Thyroid gland (tissue), 4 donors: ENCODE measurements around the gene OSBPL5. TPM values are rescaled to one million over a fixed set of nuclear protein-coding genes. Genes with fewer than 3 reads are reported as not detected.

Experiments
- DNase-seq, 2 donors: peaks; one replicate each; pipeline ENCODE4 v3.0.0-alpha.2; 2019
- H3K27ac ChIP-seq, 3 donors: fragments of 200-600 bp; sonication (generic); 1 replicate in 2 of 3; 2 replicates in 1 of 3; pipeline ENCODE4 v1.5.1; 2016 to 2019; ENCODE audit warnings: mild to moderate bottlenecking in 1 of 3, moderate library complexity in 1 of 3
- H3K27me3 ChIP-seq: fragments of 200-600 bp; sonication (generic); one replicate; pipeline ENCODE4 v1.5.1; 2019
- H3K36me3 ChIP-seq, 2 donors: fragments of 200-600 bp; sonication (generic); one replicate each; pipeline ENCODE4 v1.5.1; 2016 to 2019
- H3K4me1 ChIP-seq, 2 donors: fragments of 200-600 bp; sonication (generic); one replicate each; pipeline ENCODE4 v1.5.1; 2017 to 2019
- H3K4me3 ChIP-seq, 3 donors: fragments of 200-600 bp; sonication (generic); replicated peaks in 1 of 3; 1 replicate in 2 of 3; 2 replicates in 1 of 3; pipeline ENCODE4 v1.5.1; 2016; ENCODE audit warnings: mild to moderate bottlenecking in 1 of 3
- H3K9me3 ChIP-seq: fragments of 200-600 bp; sonication (generic); one replicate; pipeline ENCODE4 v1.5.1; 2017
- CTCF ChIP-seq, 6 experiments: fragments of 200-600 bp in 3 of 6; fragments of 450-650 bp in 3 of 6; sonication (generic) in 3 of 6; IDR thresholded peaks; one replicate each; pipeline ENCODE4 v1.5.1; 2016 to 2019; ENCODE audit warnings: antibody characterized with exemption in 6 of 6, mild to moderate bottlenecking in 2 of 6, inconsistent platforms in 1 of 6, moderate library complexity in 1 of 6
- POLR2A ChIP-seq, 2 donors: fragments of 450-650 bp; IDR thresholded peaks; one replicate each; pipeline ENCODE4 v1.6.1; 2017; ENCODE audit warnings: antibody characterized with exemption in 2 of 2, mild to moderate bottlenecking in 2 of 2, moderate library complexity in 1 of 2
- WGBS, 2 donors: methylation state at CpG; one replicate each; pipeline ENCODE4 v1.1.5; 2017; 5-methylcytosine and 5-hydroxymethylcytosine counted together
- intact Hi-C: fragments of 100-400 bp; cut with DNase I; formaldehyde crosslinking; loops from one replicate; pipeline ENCODE4 v1.15.1; 2023
- total RNA-seq, 4 donors: library from RNA; depleted of rRNA; stranded (reverse); fragments of >200 nt; gene quantifications; one replicate each; pipeline ENCODE4 v1.2.3, GENCODE V29; 2016

OSBPL5 gene
- total RNA-seq, 4 donors from 2014 or later: 24.2 to 46.7 (median 34.4) TPM

DNA sequence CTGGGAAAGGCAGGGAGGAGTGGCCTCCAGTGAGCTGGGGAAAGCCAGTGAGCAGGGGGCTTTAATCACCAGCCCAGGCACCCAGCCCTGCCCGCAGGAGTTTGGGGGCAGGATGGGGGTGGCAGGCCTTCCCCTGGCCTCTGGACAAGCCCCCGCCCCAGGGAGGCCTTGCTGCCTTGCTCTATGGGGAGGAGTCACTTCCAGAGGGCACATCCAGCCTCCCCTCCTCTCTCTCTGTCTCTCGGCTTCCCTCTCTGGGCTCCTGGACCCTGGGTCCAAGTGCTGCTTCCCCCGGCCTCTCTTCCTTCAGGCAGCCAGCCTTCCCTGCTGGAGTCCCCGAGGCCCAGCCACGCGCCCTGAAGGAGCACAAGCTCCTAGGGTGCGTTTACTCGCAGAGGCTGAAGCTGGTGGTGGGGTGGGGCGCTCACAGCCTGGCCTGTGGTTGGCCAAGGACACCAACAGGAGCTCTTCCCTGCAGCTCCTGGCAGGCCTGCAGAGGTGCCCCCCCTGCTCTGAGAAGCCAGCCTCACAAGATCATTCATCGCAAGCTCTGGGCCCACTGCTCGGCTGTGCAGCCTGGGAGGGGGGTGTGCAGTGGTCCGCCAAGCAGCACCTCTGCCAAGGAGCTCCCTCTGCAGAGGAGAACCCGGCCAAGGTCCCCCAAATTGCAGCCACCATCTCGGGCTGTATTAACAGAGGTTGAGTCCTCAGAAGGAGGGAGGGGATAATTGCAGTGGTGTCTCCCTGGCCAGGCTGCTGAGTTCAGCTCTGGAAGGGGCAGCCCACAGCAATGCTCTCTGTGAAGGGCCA lies 25.4 kb downstream of the OSBPL5 start:
- H3K9me3 ChIP-seq: no peaks in the 10 kb centered on the region
- no peak overlapping the region for H3K27ac ChIP-seq
- intact Hi-C loops: no loop called here
- TF ChIP-seq POLR2A (IDR thresholded peaks at IDR 0.05): no peak
- TF ChIP-seq CTCF (IDR thresholded peaks at IDR 0.05): no peak
- no peaks in the 10 kb centered on the region for H3K36me3 ChIP-seq
- H3K27me3 ChIP-seq: no peaks in the 10 kb centered on the region
- no peak overlapping the region for H3K4me3 ChIP-seq
- WGBS, 2 donors: 79 to 80% methylated on average over 8 to 9 of the region's 15 CpGs
- no peak for DNase-seq
- no peaks in the 10 kb centered on the region for H3K4me1 ChIP-seq

- 44 to 77% methylated on average over 1 to 6 of the region's 8 CpGs for WGBS, 2 donors
- Histone ChIP-seq H3K4me1 (no peaks in the 10 kb centered on the region), H3K27me3 (no peaks in the 10 kb centered on the region), H3K36me3 (no peaks in the 10 kb centered on the region), H3K9me3 (no peaks in the 10 kb centered on the region), H3K4me3 (no peak overlapping the region), H3K27ac (no peak overlapping the region)
- TF ChIP-seq CTCF (IDR thresholded peaks at IDR 0.05) (no peak), POLR2A (IDR thresholded peaks at IDR 0.05) (no peak)
- intact Hi-C loops: no loop called here
- DNase-seq: no peak
These were observed 26.0 kb downstream of the OSBPL5 start for GRCh38 chr11:3139086-3139440.

- H3K36me3 ChIP-seq: no peaks in the 10 kb centered on the region
- H3K4me3 ChIP-seq: no peak overlapping the region
- no peaks in the 10 kb centered on the region for H3K4me1 ChIP-seq
- H3K9me3 ChIP-seq: no peaks in the 10 kb centered on the region
- TF ChIP-seq CTCF (IDR thresholded peaks at IDR 0.05) (no peak), POLR2A (IDR thresholded peaks at IDR 0.05) (no peak)
- no peaks in the 10 kb centered on the region for H3K27me3 ChIP-seq
- 83 to 89% methylated on average over 14 to 17 of the region's 28 CpGs for WGBS, 2 donors
- H3K27ac ChIP-seq: no peak overlapping the region
- no peak for DNase-seq
- intact Hi-C loops: no loop called here
These were observed 26.7 kb downstream of the OSBPL5 start for GRCh38 chr11:3138178-3139085.

- no peak for TF ChIP-seq CTCF (IDR thresholded peaks at IDR 0.05)
- no peak for TF ChIP-seq POLR2A (IDR thresholded peaks at IDR 0.05)
- no peaks in the 10 kb centered on the region for H3K36me3 ChIP-seq
- 88 to 91% methylated on average over 10 to 17 of the region's 17 CpGs for WGBS, 2 donors
- no peak for DNase-seq
- H3K27me3 ChIP-seq: no peaks in the 10 kb centered on the region
- H3K27ac ChIP-seq: no peak overlapping the region
- no peaks in the 10 kb centered on the region for H3K9me3 ChIP-seq
- H3K4me1 ChIP-seq: no peaks in the 10 kb centered on the region
- intact Hi-C loops: no loop called here
- H3K4me3 ChIP-seq: no peak overlapping the region
These were observed 27.5 kb downstream of the OSBPL5 start for GRCh38 chr11:3137486-3138177.
